GM21390 (cell line): Measurements from ENCODE around the gene PALLD.

Experiments
- ATAC-seq: cut with Tn5 transposase; IDR thresholded peaks from one replicate; pipeline ENCODE4 v1.9.1; 2021; ENCODE audit not compliant: unreplicated experiment

Gene PALLD

DNA sequence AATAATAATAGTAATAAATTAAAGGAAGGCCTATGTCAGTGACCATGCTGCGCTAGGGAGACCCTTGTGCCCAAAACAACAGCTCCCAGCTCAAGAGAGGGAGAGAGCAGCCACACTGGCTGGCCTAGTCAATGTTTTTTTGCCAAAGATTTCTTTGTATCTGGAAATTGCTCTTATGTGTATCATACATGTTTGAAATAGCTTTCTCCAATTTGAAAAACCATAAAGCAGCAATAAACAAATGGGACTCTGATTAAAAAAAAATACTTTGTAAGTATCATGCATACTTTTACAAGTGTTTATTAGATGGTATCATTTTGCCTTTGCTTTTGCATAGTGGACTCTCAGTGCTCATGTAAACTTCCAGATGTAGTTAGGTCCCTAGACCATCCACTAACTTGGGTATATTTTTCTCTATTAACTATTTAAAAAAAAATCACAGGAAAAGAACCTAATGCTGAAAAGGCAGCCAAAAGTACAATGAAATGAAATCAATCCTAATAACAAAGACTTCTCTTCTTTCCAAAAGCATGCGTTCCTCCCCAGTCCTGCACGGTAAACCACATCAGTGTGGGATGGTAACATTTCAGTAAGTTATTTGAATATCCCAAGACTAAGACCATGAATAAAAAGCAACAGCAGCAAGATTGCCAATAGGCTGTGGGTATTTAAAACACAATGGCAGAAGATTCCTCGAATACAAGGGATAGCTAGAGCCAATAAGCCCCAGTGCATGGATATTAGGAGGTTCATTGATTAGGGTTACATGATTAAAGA lies 117.6 kb downstream of the PALLD start:
- ATAC-seq, result no peak

DNA sequence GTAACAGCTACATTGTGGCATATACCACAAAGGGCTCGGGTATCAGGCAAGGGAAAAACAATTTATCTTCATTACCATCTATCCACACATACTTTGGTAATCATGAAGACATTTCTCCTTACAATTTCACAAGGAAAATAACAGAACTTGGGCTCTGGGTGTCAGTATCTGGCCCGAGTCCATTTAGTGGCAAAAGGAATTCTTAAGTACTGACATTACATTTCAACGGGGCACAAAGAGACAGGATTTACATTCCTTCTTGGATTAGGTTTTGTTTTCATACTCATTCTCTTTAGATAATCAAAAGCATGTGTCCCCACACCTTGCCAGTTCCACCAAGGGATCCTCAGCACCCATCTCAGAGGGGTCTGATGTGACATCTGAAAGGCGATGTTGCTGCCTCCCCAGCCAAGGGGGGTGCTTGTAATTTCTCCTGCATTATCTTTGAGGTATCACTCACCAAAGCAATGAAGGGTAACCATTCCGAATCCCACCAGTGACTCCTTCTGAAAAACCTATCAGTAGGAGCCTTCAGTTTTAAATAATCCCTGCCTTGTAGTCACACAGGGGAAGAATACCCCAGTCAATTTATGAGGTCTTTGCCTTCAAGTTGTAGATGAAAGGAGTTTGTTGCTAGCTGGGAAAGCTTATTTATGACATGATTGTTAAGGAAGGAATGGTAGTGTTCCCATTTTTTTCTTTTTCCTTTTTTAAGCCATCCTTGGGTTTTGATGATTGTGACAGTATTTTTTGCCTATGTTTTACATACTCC lies 118.6 kb downstream of the PALLD start:
- no peak for ATAC-seq

DNA sequence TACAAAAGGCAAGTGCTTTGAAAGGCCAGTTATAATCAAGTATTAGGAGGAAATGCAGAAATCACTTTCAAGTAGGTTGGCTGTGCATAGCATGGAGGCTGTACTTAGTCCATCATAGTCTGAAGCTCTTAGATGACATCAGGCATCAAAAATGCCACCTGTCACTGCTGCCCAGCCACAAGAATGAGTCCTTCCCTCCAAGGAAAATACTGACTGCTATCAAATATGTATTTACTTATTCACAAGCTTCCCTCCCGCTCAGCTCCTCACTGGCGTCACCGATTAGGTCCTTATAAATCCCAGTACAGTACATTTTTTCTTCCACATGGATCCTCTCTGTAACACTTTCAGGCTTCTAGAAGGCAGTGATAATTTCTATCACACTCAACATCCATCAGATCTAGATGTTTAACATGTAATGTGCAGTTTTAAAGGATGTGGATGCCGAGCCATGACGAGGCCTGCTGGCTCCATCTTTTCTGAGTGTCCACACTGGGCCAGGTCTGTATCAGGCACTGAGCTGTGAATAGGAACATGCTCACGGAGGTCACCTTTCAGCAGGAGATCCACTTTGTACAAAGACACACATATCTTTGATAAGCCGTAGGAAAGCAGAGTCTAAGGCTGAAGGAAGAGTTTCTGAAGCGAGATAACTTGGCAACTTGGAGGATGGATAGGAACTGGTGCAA lies 121.9 kb downstream of the PALLD start:
- no peak for ATAC-seq

DNA sequence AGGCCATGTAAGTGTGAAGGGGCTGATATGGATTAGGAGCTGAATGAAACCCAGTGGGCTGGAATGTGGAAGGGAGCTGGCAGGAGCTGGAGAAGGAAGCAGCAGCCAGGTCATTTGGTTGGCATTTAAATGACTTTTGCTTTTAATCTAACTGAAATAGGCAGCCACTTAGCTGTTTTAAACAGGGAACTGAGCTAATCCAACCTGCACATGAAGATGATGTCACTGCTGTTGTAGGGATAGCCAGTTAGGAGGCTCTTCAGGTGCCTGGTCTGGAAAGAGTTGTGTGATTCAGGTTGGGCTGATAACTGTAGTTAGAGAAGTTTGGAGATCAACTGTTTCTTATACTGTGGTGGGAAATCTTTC lies 122.4 kb downstream of the PALLD start:
- ATAC-seq, result no peak

DNA sequence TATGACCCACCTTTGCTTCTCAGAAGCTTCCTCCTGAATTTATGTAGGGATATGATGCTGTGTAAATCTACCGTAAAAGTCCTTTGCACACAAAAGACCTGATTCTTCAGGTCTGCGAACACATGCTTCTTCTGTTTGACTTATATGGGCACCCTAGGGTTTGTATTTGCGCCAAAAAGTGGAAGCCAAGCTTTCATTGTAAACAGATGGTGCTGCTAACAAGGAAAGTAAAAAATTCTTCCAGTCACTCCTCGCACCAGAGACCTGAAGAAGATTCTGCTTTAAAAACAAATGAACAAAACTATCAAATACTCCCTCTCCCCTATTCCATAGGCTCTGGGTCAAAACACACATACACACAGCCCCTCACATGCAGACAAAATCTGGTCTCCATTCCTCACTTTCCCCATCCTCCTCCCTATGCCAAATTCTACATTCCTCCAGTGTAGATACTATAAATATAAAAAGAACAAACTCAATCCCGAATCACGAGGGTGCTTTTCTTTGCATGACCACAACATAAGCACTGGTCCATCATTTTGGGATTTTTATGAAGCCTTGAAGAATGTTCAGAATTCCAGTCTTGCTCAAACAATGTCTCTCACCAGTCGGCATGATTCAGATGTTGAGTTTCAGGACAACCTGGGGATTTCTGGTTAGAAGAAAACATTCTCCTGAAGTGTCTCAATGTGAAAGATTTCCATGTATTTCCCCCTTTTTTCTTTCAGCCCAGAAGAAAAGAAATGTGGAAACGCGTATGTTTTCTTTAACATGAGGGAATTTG lies 125.1 kb downstream of the PALLD start:
- no peak for ATAC-seq

DNA sequence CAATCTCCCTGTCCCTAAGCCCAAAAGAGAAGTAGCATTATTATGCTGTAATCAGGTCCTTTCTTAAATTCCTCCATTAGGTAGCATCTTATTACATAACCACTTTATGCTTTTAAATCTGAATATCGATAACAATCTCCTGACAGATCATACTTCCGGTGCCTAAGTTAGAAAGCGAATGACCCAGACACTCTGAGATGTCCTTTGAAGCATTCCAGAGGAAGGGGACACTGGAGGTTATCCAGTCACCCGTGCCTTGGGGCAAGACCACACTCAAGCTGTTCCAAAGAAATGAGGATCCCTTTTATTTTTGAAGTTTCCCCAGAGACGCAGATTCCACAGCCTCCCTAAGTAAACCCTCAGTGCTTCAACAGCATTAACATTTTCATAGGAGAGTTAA lies 125.7 kb downstream of the PALLD start:
- ATAC-seq, result no peak

DNA sequence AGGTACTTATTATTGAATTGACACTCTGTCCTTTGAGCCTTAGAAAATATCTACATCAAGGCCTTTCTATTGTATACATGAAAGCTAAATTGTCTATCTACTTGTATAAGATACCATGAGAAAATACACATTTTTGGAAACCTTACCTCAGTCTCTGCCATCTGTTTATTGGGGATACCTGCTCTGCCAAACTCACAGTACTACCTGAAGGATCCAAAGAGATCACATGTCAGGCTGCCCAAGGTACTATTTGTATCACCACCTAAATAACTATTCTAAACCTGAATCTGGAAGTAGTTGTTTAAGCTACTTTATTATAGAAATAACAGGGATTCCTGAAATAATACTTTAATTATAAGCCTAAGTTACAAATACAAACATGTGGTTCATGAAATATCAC lies 126.2 kb downstream of the PALLD start:
- ATAC-seq, result no peak

DNA sequence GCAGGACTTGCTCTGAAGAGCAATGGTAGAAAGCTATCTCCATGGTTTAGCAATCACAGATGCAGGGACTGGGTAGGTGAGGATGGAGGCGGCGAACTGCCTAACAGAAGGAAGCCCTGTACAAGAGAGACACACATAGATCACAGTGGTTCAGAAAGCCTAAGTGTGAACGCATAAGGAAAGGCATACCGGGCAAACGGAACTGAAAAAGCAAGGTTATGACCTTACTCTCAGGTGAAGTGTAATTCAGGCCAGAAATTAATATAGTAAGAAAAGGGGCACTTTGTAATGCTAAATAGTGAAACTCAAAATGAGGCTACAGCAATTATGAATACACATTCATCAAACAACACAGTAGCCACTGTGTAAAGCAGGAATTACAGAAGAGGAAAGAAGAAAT lies 126.6 kb downstream of the PALLD start:
- ATAC-seq, result no peak

DNA sequence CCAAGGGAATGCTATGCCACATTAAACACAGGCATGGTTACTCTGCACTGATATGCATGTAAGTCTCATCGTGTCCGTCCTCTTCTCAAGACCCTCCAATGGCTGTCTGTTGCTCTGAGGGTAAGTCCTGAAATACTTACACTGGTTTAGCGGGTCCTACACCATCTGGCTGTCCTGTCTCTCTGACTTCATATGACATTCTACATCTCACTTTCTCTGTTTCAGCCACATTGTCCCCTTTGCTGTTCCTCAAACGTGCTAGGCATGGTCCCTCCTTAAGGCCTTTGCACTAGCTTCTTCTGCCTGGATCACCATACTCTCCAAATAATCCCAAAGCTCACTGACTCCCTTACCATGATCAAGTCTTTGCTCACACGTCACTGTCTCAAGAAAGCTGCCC lies 131.4 kb downstream of the PALLD start:
- ATAC-seq, result no peak

DNA sequence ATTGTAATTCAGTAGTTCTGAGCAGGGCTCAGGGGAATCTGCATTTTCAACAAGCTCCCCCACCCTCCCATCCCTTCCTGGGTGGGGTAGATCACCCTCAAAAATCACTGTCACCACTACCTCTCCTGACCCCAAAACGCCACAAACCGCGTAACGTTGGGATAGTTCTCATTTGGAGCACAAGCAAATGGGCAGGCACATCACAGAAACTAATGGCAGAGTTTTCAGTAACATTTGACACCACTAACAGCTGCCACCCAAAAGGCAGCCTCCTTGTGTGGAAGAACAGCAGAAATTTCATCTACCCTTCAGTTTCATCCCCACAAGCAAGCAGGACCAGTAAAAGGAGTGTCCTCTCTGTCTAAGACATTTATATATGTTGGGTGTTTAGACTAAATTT lies 132.7 kb downstream of the PALLD start:
- ATAC-seq, result no peak

DNA sequence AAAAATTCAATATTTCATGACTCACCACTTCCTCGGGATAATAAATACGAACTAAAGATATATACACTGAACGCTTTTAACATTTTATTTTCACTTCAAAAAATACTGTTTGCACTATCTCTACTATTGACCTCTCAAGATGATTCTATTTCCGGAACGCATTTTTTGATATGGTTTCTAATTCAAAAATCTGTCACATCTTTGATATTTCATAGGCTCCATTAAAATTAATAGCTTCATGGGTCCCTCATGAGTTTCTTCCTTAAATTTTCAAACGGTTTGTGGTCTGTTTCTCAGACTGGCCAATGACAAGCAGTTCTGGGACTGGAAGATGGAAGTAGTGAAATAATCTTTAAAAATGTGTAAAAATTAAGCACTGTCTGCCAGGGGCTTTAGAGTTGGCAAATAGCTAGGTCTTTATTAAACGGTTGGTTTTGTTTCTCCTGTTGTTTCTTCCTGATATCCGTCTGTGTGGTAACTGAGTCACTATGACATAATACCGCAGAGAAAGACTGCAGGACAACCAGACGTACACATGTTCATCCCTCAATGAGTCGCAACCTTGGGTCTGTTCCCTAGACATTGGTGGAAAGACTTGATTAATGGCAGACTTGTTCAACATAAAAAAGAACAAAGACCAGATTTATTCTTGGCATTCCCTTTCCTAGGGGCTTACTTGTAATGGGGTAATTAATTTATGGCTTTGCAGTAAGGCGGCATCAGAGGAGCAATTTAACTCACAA lies 133.8 kb downstream of the PALLD start:
- ATAC-seq, result no peak

DNA sequence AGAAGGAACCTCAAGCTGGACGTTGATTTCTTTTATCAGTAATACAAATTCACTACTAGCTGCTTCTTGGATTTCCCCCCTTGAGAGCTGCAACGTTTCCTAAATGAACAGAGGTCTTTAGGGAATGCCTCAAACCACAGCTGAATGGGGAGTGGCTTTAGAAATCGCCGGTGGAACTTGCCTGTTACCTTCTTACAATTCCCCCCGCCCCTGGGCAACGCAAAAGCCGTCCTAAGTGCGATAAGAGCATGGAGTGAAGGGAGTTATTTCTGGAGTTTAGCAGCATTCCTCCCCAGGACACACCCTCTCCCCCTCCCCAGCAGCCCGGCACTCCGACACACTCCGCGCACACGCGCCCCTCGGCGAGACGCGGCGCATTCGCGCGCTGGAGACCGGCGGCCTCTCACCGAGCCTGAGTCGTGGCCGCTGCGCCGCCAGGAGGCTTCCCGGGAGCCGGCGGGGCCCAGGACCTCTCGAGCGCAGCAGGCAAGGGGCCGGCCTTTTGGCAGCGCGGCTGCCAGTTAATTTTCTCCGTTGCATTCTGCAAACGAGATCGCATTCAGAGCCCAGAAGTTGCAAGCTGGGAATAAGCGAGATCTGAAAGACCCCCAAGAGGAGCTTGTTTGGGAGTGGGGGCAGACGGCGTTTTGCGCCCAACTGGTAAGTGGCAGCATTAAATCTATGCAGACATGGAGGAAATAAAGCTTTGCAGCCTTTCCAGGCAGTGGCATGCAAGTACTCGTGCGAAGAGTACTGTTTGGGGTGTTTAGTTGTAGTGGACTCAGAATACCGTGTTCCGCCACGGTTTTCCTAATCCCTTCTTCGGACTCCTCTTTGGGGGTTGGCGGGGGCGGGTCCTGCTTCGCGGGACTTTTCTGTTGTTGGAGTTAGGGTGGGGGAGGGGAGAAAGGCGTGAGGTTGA lies 134.7 kb downstream of the PALLD start:
- ATAC-seq, result no peak

DNA sequence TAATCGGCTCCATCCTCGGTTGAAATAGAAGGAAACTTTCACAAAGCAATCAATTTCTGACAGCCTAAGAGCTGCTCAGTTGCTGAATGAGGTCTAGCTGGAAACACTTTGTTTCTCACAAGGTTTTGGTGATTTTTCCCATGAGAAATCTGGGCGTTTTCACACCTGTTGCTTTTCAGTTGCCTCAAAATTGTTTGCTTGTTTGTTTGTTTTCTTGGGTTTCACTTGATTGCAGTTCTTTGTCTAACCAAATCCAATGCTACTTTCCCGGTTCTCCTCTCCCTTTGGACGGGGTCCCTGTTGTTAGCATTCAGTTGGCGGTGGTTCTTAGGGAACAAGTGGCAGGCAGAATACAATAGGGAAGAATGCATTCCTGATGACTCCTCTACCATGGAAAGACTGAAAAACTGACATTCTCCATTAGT lies 135.5 kb downstream of the PALLD start:
- no peak for ATAC-seq

DNA sequence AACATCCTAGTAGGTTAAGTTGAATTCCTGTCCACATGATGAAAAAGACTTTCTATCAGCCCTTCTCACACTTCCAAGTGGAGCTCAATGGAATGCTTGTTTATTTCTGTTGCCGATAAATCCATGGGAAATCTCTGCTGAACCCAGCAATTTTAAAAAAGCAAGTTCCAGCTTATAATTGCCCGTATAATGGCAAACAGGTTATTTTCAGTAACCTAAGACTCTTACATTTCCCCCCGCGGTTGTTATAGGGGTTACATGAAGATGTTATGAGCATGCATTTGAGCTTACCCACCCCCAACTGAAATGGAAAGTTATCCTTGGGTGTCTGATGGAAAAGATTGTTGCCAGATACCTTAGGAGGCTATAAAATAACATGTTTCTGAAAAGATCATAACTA lies 136.2 kb downstream of the PALLD start:
- no peak for ATAC-seq

DNA sequence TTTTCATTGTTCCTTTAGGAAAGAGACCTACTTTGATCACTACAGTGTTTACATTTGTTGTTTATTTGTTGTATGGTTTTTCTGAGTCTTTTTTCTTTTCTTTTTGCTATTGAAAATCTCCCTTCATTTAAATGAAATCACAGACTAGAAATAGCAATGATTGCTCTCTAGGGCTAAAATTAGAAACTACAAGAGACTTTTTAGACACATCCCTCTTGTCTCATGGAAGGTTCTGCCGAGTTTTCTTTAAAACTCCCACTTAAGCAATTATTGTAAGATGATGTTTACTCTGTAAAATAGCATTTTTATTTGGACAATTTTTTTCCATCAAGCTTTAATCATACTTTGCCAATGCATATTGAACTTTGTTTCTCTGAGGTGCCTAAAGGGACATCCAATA lies 136.6 kb downstream of the PALLD start:
- ATAC-seq, result no peak

DNA sequence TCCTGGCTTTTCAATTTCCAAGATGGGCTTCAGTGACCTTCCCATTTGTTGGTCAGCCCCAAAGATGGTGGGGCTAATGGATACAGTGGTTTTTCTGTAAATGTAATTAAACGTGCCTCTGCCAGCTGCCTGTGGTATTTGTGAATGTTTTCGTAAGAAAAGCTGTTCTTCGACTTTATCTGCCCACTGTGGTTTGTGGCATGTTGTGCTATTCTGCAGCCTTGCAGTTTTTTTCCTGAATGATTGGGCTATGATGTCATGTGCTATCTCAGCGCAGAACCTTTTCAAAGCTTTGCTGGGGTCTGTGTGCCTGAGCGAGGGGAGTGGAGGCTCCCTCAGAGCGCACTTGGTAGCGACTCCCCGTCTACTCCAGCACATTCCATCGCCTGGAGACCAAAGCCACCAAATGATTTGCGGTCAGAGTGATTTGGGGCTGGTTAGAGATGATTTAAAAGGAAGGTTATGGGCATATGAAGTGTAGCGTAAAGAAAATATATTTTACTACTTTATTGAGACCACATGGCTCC lies 137.5 kb downstream of the PALLD start:
- no peak for ATAC-seq

DNA sequence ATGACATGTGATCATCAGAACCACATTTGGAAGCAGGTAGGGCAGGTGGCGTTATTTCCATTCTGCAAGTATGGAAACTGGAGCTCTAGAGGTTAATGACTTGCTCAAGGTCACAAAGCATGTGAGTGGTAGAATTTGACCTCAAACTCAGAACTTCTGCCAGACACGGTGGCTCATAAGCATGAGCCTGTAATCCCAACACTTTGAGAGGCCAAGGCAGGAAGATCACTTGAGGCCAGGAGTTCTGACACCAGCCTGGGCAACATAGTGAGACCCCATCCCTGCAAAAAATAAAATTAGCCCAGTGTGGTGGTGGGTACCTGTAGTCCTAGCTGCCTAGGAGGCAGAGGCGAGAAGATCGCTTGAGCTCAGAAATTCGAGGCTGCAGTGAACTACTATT lies 139.2 kb downstream of the PALLD start:
- ATAC-seq, result no peak

DNA sequence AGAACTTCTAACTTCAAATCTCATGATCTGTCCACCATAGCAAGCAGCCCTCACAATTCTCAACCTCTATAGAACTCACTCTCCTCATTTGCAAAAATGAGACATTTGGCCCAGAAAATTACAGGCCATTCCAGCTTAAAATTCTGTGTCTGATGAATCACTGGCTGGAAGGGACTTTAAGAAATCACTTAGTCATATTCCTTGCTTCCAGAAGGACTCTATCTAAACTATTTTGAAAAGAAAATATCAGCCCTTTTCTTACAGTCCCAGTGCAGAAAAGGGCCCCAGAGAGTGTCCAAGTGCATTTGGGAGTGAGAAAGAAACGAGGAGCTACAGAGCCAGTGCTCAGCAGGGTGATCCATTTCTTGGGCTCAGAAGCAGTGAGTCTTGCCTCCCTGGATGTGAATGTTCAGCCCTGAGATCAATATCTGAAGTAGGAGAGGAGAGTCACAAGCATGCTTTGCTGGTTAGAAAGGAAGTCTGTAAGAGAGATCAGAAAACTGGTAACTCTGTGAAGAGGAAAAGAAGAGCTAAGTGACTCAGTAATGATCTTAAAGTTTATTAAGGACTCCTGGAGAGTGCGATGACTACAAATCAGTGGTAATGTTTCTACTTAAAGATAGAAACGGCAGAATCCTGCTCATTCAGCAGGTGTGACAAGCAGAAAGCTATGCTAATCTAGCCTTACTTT lies 139.8 kb downstream of the PALLD start:
- ATAC-seq, result no peak
